Globus pallidus (tissue), 1 donor: ENCODE measurements around the gene MTFR2.
"Not testable (repeated sequence)": the region's sequence is repeated elsewhere in the genome, so short reads cannot be mapped to it uniquely, and the experiment has no call there.

Source experiments
- DNase-seq: peaks from one replicate; pipeline ENCODE4 v3.0.0-alpha.2; 2015; ENCODE audit warnings: low spot score

The MTFR2 gene

DNA sequence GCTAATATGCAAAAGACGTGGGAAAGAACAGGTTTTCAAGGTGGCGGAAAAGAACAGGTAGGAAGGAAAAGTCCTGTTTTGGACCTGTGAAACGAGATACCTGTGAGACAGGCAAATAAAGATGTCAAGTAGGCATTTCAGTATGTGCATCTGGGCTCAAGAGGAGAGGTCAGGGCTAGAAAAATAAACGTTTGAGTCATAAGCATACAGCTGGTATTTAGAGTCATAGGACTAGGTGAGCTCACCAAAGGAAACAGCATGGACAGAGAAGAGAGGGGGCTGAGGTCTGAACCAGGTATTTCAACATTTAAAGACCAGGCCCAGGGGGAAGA is 14.9 kb downstream of the MTFR2 start:
- DNase-seq: no peak

DNA sequence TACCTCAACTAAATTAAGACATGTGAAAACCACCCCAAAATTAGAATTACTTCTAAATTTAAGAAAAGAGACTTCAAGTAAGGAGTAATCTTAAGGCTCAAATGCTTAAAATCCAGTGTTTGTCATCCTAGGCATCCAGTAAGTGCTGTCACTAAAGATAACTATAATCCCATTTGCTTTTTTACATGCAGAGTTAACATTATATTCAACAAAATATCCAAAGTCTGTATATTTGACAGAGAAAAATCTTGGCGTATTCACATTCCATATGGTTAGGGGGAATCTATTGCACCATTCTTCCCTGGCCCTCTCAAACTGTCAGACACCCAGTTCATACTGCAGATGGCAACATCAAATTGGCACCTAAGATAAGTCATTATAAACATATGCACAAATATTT is 17.4 kb downstream of the MTFR2 start:
- DNase-seq: no peak

DNA sequence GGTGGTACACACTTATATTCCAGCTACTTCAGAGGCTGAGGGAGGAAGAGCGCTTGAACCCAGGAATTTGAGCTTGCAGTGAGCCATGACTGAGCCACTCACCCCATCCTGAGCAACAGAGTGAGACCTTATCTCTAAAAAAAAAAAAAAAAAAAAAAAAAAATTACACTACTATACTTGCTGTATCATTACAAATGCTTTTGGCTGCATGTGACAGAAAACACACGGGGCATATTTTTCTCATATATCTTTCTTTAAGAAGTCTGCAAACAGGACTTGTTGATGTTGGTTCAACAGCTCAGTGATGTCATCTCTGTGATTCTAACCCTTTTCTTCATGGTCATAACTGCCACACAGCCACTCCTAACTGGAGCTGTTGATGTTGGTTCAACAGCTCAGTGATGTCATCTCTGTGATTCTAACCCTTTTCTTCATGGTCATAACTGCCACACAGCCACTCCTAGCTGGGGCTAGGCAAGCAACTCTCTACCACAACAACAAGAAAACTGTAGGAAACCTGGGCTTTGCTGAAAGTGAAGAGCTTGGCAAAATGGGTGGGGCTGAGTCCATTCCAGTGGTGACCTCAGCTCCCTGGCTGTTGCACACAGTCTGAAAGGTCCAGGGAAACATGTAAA is 19.8 kb downstream of the MTFR2 start:
- DNase-seq: no peak

DNA sequence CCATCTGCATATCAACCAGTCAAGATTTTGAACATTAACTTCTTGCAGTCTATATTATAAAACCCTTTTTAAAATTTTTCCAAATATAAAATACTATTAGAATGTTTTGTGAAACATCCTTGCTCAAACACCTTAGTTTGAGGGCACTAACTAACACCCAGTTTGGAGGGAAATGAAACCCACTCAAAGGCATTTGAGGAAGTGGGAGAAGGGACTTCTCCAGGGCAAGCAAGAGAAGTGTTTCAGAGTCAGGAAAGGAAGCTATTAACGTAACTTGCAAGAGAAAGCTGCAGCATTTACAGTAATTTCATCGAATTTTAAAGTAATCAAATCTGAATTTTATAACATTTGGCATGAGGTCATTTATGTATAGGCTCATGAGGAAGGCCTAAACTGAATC is 21.3 kb downstream of the MTFR2 start:
- peak; percentile 41 for DNase-seq

DNA sequence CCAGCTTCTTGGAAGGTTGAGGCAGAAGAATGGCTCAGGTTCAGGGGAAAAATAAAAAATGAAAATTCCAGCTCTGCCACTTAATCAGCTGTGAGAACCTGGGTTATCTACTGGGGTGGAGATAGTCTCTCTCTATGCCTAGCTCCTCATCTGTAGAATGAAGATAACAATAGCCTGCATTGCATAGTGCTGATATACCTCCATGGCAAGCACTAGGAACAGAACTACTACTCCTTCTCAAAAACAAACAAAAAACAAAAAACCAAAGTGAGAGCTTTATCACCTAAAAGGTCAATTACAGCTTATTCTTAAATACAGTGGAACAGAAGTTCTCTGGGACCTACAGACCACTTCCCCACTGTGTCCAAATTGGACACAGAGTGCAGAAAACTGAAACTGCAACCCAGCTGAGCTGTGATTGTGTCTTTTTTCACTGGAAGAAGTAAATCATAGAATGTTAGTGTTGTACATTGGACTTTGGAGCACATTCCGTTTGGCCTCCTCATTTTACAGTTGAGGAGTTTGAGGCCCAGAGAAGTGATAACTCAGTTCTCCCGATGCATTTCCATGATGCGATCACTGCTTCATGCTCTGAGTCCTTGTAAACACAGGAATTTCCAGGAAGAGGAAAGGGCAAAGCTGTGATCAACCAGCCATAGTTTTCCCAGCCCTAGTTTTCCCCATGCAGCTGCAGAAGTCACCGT is 23.3 kb downstream of the MTFR2 start:
- DNase-seq: no peak

GRCh38 chr6:136226027-136226673 is 24.0 kb downstream of the MTFR2 start:
- DNase-seq: peak; percentile 44

DNA sequence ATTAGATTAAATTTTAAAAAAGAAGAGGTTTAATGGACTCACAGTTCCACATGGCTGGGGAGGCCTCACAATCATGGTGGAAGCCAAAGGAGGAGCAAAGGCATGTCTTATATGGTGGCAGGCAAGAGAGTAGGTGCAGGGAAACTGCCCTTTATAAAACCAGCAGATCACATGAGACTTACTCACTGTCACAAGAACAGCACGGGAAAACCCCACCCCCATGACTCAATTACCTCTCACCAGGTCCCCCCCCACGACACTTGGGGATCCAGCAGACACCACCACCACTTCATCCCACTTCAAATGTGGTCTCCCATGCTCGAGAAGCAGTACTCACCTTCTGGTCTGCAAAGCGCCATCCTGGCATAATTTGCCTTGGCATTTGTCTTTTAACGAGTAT is 24.6 kb downstream of the MTFR2 start:
- DNase-seq: no peak

- not testable (repeated sequence) for DNase-seq
Measured at GRCh38 chr6:136224974-136225373, 25.1 kb downstream of the MTFR2 start.

GRCh38 chr6:136216503-136217401 is 33.4 kb downstream of the MTFR2 start:
- DNase-seq: no peak

DNA sequence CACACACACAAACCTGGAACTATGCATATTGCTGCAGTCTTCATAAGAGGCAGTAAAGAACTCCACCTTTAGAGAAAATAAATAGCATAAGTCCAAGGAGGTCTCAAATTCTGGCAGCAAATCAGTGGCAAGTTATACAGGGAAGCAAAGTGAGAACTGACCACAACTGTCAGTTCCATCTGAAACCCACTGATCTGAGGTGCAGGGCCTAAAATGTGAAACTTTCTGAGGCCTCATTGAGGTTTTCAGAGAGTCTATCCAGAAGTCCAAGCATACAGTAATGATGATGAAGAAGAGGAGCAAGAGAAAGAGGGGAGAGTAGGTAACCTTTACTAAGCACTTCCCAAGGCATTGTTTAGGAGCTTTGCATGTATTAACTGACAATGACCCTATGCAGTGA is 36.3 kb downstream of the MTFR2 start:
- DNase-seq: no peak

GRCh38 chr6:136213012-136213539 is 37.0 kb downstream of the MTFR2 start:
- DNase-seq: no peak

- no peak for DNase-seq
Measured at GRCh38 chr6:136212608-136213007, 37.5 kb downstream of the MTFR2 start.

DNA sequence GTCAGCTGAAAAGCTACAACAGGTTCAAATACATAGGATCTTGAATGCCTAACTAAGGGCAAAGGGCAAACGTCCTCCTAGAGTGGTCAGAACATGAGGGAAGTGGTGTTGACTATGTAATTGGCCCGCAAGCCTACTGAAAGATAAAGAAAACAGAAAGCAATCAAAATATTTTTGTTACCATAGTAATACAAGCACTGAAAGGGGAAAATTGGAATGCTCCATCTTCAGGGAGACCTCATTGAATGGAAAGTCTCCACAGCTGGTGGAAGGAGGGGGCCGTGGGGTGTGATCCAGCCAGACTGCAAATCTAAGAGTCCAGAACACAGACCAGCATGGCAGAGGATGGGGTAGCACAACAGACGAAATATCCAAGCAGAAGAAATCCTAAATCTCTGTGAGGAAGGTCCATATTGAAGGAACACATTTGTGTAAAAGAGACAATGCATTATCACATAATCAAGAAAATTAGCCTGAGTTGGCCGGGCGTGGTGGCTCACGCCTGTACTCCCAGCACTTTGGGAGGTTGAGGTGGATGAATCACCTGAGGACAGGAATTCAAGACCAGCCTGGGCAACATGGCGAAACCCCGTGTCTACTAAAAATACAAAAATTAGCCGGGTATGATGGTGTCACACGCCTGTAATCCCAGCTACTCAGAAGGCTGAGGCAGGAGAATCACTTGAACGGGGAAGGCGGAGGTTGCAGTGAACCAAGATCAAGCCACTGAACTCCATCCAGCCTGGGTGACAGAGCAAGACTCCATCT is 39.5 kb downstream of the MTFR2 start:
- DNase-seq: no peak

DNA sequence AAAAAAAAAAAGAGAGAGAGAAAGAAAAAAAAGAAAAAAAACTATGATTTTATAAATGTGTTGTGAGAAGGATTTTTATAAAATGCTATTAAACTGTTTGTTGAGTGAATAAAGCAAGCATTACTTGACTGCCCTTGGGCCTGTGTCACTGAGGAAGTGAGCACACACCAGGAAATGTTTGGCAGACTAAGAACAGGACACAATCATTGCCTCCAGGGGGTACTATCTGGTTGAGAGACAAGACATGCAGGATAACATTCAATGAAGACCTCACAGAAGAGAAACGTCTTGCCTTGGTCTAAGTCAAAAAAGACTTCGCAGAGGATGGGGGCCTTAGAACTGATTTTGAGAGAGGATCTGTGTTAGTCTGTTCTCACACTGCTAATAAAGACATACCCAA is 40.6 kb downstream of the MTFR2 start:
- no peak for DNase-seq

- DNase-seq: no peak
Measured at GRCh38 chr6:136208783-136209182, 41.3 kb downstream of the MTFR2 start.

GRCh38 chr6:136201732-136202131 is 48.4 kb downstream of the MTFR2 start:
- no peak for DNase-seq

- no peak for DNase-seq
Measured at GRCh38 chr6:136192902-136193301, 57.2 kb downstream of the MTFR2 start.

GRCh38 chr6:136191606-136192312 is 58.4 kb downstream of the MTFR2 start:
- no peak for DNase-seq

DNA sequence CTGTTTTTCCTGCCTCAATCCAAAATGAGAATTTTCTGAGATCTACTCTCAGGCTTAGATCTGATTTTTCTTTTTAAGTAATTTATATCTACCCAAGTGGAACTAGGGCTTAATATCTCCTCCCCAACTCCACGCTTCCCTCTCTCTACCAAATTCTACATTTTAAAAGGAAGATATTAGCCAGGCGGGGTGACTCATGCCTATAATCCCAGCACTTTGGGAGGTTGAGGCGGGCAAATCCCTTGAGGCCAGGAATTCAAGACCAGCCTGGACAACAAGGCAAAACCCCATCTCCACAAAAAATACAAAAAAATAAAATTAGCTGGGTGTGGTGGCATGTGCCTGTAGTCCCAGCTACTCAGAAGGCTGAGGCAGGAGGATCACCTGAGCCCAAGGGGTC is 61.0 kb downstream of the MTFR2 start:
- no peak for DNase-seq

DNA sequence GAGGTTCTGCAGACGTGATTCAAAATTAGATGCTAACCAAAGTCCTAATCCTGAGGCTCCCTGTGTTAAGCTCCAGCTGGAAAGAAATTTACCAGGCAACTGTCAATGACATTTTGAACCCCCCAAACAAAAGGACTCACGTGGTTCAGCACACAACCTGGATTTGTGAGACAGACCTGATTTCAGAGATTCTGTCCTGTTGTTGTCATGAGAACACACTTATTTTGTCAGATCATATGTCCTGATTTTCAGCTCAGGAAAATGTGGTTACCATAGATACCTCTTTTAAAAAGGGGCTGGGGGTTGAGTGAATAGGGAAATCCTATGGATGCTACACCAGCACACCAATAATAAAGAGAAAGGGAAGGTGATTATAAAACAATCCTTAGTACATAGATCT is 61.6 kb downstream of the MTFR2 start:
- DNase-seq: no peak

GRCh38 chr6:136186363-136186762 is 63.7 kb downstream of the MTFR2 start:
- no peak for DNase-seq
